ENCODE measurements around the gene TMEM81.

- TF ChIP-seq CTCF (IDR thresholded peaks at IDR 0.05): no peak
- no peak for TF ChIP-seq POLR2AphosphoS5 (IDR thresholded peaks at IDR 0.05)
- TF ChIP-seq POLR2A (IDR thresholded peaks at IDR 0.05): no peak
- TF ChIP-seq EP300 (IDR thresholded peaks at IDR 0.05): no peak
Measured at GRCh38 chr1:205047764-205048231, 36.5 kb downstream of the TMEM81 start.

Data from sigmoid colon (tissue), 4 donors.